ENCODE data around the gene MAN1A2. TPM values are rescaled to one million over a fixed set of nuclear protein-coding genes. Genes with fewer than 3 reads are reported as not detected.

Gene MAN1A2
- total RNA-seq, 5 donors from 2014 or later (not counting 1 experiment from before 2014, with no cell fraction given) = 43.3 to 64.4 (median 51.4) TPM

DNA sequence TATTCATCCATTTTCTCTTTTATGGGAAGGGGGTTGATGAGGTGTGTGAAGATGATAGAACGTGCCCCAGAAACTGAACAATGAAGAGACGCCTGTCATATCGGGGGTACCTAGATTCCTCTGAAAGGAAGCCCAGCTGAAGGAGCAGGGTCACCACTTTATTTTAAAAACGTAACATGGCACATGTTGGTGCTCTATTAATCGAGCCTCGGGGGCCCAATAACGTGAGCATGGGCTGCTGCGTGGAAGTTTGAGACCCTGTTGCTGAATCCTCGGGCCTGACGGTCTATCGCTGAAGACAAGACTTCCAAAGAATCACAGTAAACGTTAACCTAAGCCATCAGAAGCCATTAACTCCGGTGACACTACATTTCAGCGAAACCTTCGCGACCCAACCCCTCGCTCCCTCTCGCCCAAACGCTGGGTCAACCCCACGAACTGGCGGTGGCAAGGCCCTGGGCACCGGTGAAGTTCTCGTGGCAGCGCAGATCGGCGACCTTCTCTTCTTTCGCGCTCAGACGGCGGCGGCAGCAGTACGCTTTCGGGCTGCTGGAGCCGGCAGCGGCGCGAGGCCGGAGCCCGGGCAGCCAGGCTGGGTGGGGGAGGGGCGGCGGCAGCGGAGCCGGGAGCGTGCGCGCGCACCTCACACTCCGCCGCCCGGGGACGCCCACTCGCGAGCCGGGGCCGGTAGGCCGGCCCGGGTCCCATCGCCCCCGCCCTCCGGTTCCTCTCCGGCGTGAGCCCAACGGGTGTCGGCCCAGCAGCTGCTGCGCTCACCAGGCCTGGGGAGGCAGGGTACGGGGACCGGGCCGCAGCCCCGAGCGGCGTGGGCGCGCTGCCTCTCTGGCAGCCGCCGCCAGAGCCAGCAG, 838 bp upstream of the MAN1A2 start:
- Histone ChIP-seq H3K4me3 (ENCODE audit: control insufficient read depth in 1 of 2, extremely low read depth in 1 of 2, low read length in 1 of 2) (peak overlapping the region; percentile 78 to 94), H3K36me3 (ENCODE audit: control insufficient read depth in 2 of 2, extremely low read depth in 1 of 2, insufficient read depth in 1 of 2, low read length in 1 of 2) (no peaks in the 10 kb centered on the region)

DNA sequence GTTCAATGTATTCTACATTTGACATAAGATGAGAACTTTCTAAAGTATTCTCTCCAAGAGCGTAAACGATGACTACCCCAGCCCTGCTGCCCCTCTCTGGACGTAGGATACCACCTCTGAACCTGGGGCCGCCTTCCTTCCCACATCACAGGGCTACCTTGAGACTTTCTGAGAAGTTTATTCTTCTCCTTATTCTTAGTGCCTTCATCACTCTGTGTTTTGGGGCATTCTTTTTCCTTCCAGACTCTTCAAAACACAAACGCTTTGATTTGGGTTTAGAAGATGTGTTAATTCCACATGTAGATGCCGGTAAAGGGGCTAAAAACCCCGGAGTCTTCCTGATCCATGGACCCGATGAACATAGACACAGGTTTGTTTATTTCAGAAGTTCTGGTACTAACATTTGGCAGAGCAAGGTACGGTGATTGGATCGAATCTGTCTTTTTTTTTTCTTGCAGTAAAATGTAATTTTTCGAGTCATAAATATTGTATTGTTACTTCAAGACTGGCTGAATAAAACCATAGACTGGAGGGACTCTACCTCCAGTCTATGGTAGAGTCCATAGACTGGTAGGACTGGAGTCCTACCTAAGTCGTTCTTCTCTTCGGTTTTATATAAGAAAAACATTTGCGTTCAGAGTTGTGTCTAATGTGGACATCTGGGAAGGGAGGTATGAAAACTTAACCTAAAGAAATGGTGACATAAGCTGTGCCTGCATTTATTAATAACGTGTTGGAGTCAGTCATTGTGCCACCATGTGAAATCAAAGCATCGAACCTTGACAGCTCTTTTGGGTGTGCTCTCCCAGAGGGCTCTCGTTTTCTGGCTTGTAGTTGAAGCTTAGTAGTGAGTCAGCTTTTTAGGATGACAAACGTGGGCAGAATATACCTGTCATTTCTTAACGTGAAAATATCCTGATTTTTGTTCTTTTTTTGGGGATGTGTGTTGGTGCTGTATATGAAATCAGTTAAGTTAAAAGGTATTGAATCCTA, 1.2 kb downstream of the MAN1A2 start:
- H3K9me3 ChIP-seq = no peaks in the 10 kb centered on the region
- DNase-seq (peak in 2 of 35 experiments; percentile 12 to 36), ATAC-seq (replicated peaks in 1 of 4) (no peak)
- peak overlapping the region; percentile 78 to 94 for H3K4me3 ChIP-seq (ENCODE audit: control insufficient read depth in 1 of 2, extremely low read depth in 1 of 2, low read length in 1 of 2)
- ChIA-PET CTCF (interaction anchor here (0.5 to 1.1 kb wide), 3 partner anchors 19 to 799 kb away, joined by 3 to 5 read pairs (median 4); no protein-coding TSS in a partner anchor), POLR2A (no interaction called here)
- no peaks in the 10 kb centered on the region for H3K27me3 ChIP-seq (replicated peaks in 1 of 2; ENCODE audit: control insufficient read depth in 2 of 2, extremely low read depth in 1 of 2, insufficient read depth in 2 of 2, low read length in 1 of 2)
- H3K27me3 Mint-ChIP-seq = no peaks in the 10 kb centered on the region
- peaks cover 63 to 78% (median 71%) of the 10 kb centered on the region in 3 donors for H3K4me1 Mint-ChIP-seq
- peak overlapping the region; percentile 67 to 93 for H3K27ac Mint-ChIP-seq
- peaks cover 26 to 41% of the 10 kb centered on the region in 2 experiments for H3K4me1 ChIP-seq (ENCODE audit: control insufficient read depth in 1 of 2, extremely low read depth in 1 of 2, insufficient read depth in 2 of 2, low read length in 2 of 2)
- peak overlapping the region; percentile 83 to 97 (median 92) for H3K4me3 Mint-ChIP-seq
- no peaks in the 10 kb centered on the region for H3K9me3 Mint-ChIP-seq
- peak overlapping the region; percentile 66 for H3K27ac ChIP-seq (ENCODE audit: low read length)
- no peaks in the 10 kb centered on the region for H3K36me3 ChIP-seq (ENCODE audit: control insufficient read depth in 2 of 2, extremely low read depth in 1 of 2, insufficient read depth in 1 of 2, low read length in 1 of 2)
- H3K36me3 Mint-ChIP-seq = peaks cover 3% of the 10 kb centered on the region
- 3% methylated on average over 17 of the region's 19 CpGs for WGBS (ENCODE audit: insufficient coverage)

More for the DNA sequence above, 838 bp upstream of the MAN1A2 start:
- ChIA-PET POLR2A (interaction anchor here (0.6 to 0.9 kb wide), 3 partner anchors 252 to 564 kb away, joined by 3 to 12 read pairs (median 4); partner anchors contain the start of genes GDAP2 (in 1 of the 2) and WDR3 (in 1 of the 2)), CTCF (interaction anchor here (0.6 to 1.0 kb wide), 3 partner anchors 8 to 61 kb away, joined by 3 to 4 read pairs (median 3); no protein-coding TSS in a partner anchor)
- H3K4me1 ChIP-seq (ENCODE audit: control insufficient read depth in 1 of 2, extremely low read depth in 1 of 2, insufficient read depth in 2 of 2, low read length in 2 of 2) = peaks cover 27 to 38% of the 10 kb centered on the region in 2 experiments
- Mint-ChIP-seq H3K4me1 (peaks cover 58 to 80% (median 68%) of the 10 kb centered on the region in 3 donors), H3K27ac (peak overlapping the region; percentile 98), H3K27me3 (no peaks in the 10 kb centered on the region), H3K9me3 (no peaks in the 10 kb centered on the region), H3K4me3 (peak overlapping the region; percentile 94 to 97 (median 95)), H3K36me3 (no peaks in the 10 kb centered on the region)
- H3K9me3 ChIP-seq = no peaks in the 10 kb centered on the region
- ATAC-seq (replicated peaks in 1 of 4) (peak; percentile 69 to 75 (median 70)), DNase-seq (peak; percentile 33 to 88 (median 68))
- under 1% methylated on average over 72 of the region's 75 CpGs for WGBS (ENCODE audit: insufficient coverage)
- peak overlapping the region; percentile 89 for H3K27ac ChIP-seq (ENCODE audit: low read length)
- H3K27me3 ChIP-seq (replicated peaks in 1 of 2; ENCODE audit: control insufficient read depth in 2 of 2, extremely low read depth in 1 of 2, insufficient read depth in 2 of 2, low read length in 1 of 2) = no peaks in the 10 kb centered on the region

DNA sequence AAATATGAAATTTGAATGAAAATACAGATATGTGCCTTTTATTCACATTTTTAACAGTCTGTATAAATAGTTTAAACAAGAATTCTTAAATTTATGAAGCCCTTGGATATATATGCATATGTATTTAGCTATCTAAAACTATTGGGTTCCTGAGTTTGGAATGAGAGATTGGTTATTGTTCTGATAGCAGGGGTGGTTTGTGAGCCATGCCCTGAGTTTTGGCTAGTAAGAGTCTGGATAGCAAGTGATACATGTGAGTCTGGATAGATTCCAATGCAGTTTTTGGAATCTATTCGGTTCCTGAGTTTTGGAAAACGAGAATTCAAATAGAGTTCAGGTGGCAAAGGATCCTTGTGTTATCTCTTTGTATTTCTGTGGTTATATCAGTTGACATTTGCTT, 2.8 kb downstream of the MAN1A2 start:
- POLR2A ChIA-PET = interaction anchor here (0.6 kb wide), 2 partner anchors 225 to 233 kb away, joined by 5 to 6 read pairs; no protein-coding TSS in a partner anchor
- Mint-ChIP-seq H3K9me3 (no peaks in the 10 kb centered on the region), H3K4me3 (peak overlapping the region; percentile 83 to 97 (median 92)), H3K27me3 (no peaks in the 10 kb centered on the region), H3K4me1 (peaks cover 62 to 79% (median 70%) of the 10 kb centered on the region in 3 donors), H3K36me3 (peaks cover 3% of the 10 kb centered on the region), H3K27ac (no peak overlapping the region)
- no peak overlapping the region for H3K27ac ChIP-seq (ENCODE audit: low read length)
- peaks cover 22 to 41% of the 10 kb centered on the region in 2 experiments for H3K4me1 ChIP-seq (ENCODE audit: control insufficient read depth in 1 of 2, extremely low read depth in 1 of 2, insufficient read depth in 2 of 2, low read length in 2 of 2)
- ATAC-seq (replicated peaks in 1 of 4) = no peak
- DNase-seq = no peak
- no peaks in the 10 kb centered on the region for H3K27me3 ChIP-seq (replicated peaks in 1 of 2; ENCODE audit: control insufficient read depth in 2 of 2, extremely low read depth in 1 of 2, insufficient read depth in 2 of 2, low read length in 1 of 2)
- no CpG with 5 or more reads among the region's 2 CpGs for WGBS (ENCODE audit: insufficient coverage)
- peak overlapping the region in 1 of 2 donors; percentile 30 for H3K4me3 ChIP-seq (ENCODE audit: control insufficient read depth in 1 of 2, extremely low read depth in 1 of 2, low read length in 1 of 2)
- H3K9me3 ChIP-seq = no peaks in the 10 kb centered on the region
- H3K36me3 ChIP-seq (ENCODE audit: control insufficient read depth in 2 of 2, extremely low read depth in 1 of 2, insufficient read depth in 1 of 2, low read length in 1 of 2) = no peaks in the 10 kb centered on the region
- CTCF ChIA-PET = no interaction called here

DNA sequence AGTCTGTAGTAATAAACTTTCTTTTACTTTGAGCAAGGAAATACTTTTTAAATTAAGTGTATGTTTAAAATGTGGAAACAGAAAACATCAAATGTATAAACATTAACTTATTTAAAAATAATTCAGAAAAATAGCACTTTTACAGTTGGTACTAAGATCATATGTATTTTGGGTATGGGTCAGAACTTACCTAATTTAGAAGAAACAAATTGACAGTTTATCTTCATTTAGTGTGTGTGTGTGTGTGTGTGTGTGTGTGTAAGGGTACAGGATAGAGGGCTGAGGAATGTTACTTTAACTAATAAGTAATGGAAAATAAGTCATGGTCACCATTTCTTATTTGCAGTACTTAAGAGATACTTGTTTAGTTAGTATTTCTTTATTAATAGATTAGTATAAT, 3.3 kb downstream of the MAN1A2 start:
- no peaks in the 10 kb centered on the region for H3K9me3 ChIP-seq
- H3K27ac Mint-ChIP-seq = no peak overlapping the region
- H3K4me3 Mint-ChIP-seq = peak overlapping the region; percentile 83 to 97 (median 92)
- no peaks in the 10 kb centered on the region for H3K36me3 ChIP-seq (ENCODE audit: control insufficient read depth in 2 of 2, extremely low read depth in 1 of 2, insufficient read depth in 1 of 2, low read length in 1 of 2)
- peaks cover 59 to 75% (median 67%) of the 10 kb centered on the region in 3 donors for H3K4me1 Mint-ChIP-seq
- peaks cover 3% of the 10 kb centered on the region for H3K36me3 Mint-ChIP-seq
- CTCF ChIA-PET = no interaction called here
- no peak overlapping the region for H3K4me3 ChIP-seq (ENCODE audit: control insufficient read depth in 1 of 2, extremely low read depth in 1 of 2, low read length in 1 of 2)
- peaks cover 20 to 37% of the 10 kb centered on the region in 2 experiments for H3K4me1 ChIP-seq (ENCODE audit: control insufficient read depth in 1 of 2, extremely low read depth in 1 of 2, insufficient read depth in 2 of 2, low read length in 2 of 2)
- DNase-seq = no peak
- no peaks in the 10 kb centered on the region for H3K27me3 Mint-ChIP-seq
- no peak for ATAC-seq (replicated peaks in 1 of 4)
- H3K27me3 ChIP-seq (replicated peaks in 1 of 2; ENCODE audit: control insufficient read depth in 2 of 2, extremely low read depth in 1 of 2, insufficient read depth in 2 of 2, low read length in 1 of 2) = no peaks in the 10 kb centered on the region
- POLR2A ChIA-PET = no interaction called here
- no peak overlapping the region for H3K27ac ChIP-seq (ENCODE audit: low read length)
- H3K9me3 Mint-ChIP-seq = no peaks in the 10 kb centered on the region

DNA sequence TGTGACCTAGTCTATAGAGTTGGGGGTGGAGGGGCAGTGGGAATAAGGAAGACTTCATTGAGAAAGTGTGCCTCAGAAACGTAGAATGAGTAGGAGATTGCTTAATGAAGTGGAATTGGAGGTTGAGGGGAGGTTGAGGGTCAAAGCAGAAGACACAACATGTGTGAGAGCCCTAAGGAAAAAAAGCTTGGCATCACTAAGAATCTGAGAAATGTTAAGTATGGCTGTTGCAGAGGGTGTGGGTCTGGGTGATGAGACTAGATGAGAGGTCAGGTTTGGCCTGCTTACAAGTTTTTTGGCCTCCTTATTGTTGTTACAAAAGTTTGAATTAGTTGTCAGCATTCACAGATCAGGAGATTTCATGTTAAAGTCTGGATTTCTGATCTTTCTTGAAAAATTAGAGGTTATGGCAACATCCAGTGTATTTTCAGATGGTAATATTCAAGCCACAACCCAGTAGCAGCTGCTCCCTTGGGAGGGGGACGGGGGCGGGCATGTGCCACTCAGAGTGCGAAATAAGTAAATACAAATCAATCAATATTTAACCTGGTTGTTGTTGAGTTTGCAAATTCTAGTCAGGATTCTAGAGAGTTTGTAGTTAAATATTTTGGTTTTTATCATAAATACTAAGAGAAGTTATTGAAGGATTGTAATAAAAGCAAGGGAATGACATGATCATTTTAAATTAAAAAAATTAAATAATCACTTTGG, 4.3 kb downstream of the MAN1A2 start:
- H3K27ac Mint-ChIP-seq = peak overlapping the region in 1 of 2 donors; percentile 30
- WGBS (ENCODE audit: insufficient coverage) = 54% methylated on average over 1 of the region's 4 CpGs

More for the DNA sequence above, 4.3 kb downstream of the MAN1A2 start:
- ATAC-seq (replicated peaks in 1 of 4) = no peak
- no peak overlapping the region for H3K4me3 ChIP-seq (ENCODE audit: control insufficient read depth in 1 of 2, extremely low read depth in 1 of 2, low read length in 1 of 2)
- peaks cover 58 to 71% (median 63%) of the 10 kb centered on the region in 3 donors for H3K4me1 Mint-ChIP-seq
- CTCF ChIA-PET = no interaction called here
- peaks cover 13 to 28% of the 10 kb centered on the region in 2 experiments for H3K4me1 ChIP-seq (ENCODE audit: control insufficient read depth in 1 of 2, extremely low read depth in 1 of 2, insufficient read depth in 2 of 2, low read length in 2 of 2)
- no peak for DNase-seq
- H3K9me3 Mint-ChIP-seq = no peaks in the 10 kb centered on the region
- POLR2A ChIA-PET = no interaction called here
- H3K27me3 ChIP-seq (replicated peaks in 1 of 2; ENCODE audit: control insufficient read depth in 2 of 2, extremely low read depth in 1 of 2, insufficient read depth in 2 of 2, low read length in 1 of 2) = no peaks in the 10 kb centered on the region
- H3K9me3 ChIP-seq = no peaks in the 10 kb centered on the region
- H3K4me3 Mint-ChIP-seq = peak overlapping the region; percentile 40 to 97 (median 50)
- no peaks in the 10 kb centered on the region for H3K27me3 Mint-ChIP-seq
- no peak overlapping the region for H3K27ac ChIP-seq (ENCODE audit: low read length)
- peaks cover 8% of the 10 kb centered on the region for H3K36me3 Mint-ChIP-seq
- no peaks in the 10 kb centered on the region for H3K36me3 ChIP-seq (ENCODE audit: control insufficient read depth in 2 of 2, extremely low read depth in 1 of 2, insufficient read depth in 1 of 2, low read length in 1 of 2)
